Esophagus (tissue), 2 donors: ENCODE results near the gene INIP. TPM values are rescaled to one million over a fixed set of nuclear protein-coding genes. Genes with fewer than 3 reads are reported as not detected.
"Not testable (repeated sequence)": the region's sequence is repeated elsewhere in the genome, so short reads cannot be mapped to it uniquely, and the experiment has no call there.

Experiments used
- H3K27ac ChIP-seq, 2 donors: one replicate each; pipeline ENCODE4 v1.5.1; 2013; ENCODE audit warnings: low read depth in 2 of 2, mild to moderate bottlenecking in 2 of 2, inconsistent platforms in 1 of 2, low read length in 1 of 2, moderate library complexity in 1 of 2
- H3K27me3 ChIP-seq, 2 donors: one replicate each; pipeline ENCODE4 v1.6.1; 2013; ENCODE audit warnings: low read length in 2 of 2, control low read depth in 1 of 2, mild to moderate bottlenecking in 1 of 2; ENCODE audit not compliant: insufficient read depth in 2 of 2, control insufficient read depth in 1 of 2
- H3K36me3 ChIP-seq, 2 donors: one replicate each; pipeline ENCODE4 v1.6.1; 2013; ENCODE audit warnings: low read length in 1 of 2; ENCODE audit not compliant: control insufficient read depth in 2 of 2, insufficient read depth in 2 of 2
- H3K4me1 ChIP-seq, 2 donors: one replicate each; pipeline ENCODE4 v1.6.1; 2013; ENCODE audit warnings: low read length in 1 of 2; ENCODE audit not compliant: control insufficient read depth in 2 of 2, insufficient read depth in 2 of 2
- H3K4me3 ChIP-seq, 2 donors: one replicate each; pipeline ENCODE4 v1.5.1; 2013; ENCODE audit warnings: low read length in 2 of 2, mild to moderate bottlenecking in 2 of 2, low read depth in 1 of 2, moderate library complexity in 1 of 2
- H3K9me3 ChIP-seq, 2 donors: one replicate each; pipeline ENCODE4 v1.6.1; 2013; ENCODE audit warnings: mild to moderate bottlenecking in 2 of 2, low read depth in 1 of 2, low read length in 1 of 2, moderate library complexity in 1 of 2; ENCODE audit not compliant: control insufficient read depth in 2 of 2, insufficient read depth in 1 of 2
- WGBS, 2 donors: extraction: QIAGEN DNeasy Blood & Tissue Kit; methylation state at CpG; one replicate each; pipeline ENCODE4 v1.1.7; 2013; 5-methylcytosine and 5-hydroxymethylcytosine counted together
- polyA plus RNA-seq, 2 donors: library from polyadenylated mRNA; stranded (reverse); fragments of 200-250 nt; gene quantifications; one replicate each; pipeline ENCODE4 v1.2.3, GENCODE V29; 2013
- donor health status: healthy with polysubstance abuse.
- donor health status: Bipolar disorder and iron deficiency.

The INIP gene
- polyA plus RNA-seq, 2 donors = 4.4 to 7.0 TPM

- H3K36me3 ChIP-seq = no peaks in the 10 kb centered on the region
- H3K27me3 ChIP-seq = no peaks in the 10 kb centered on the region
- H3K4me1 ChIP-seq = no peaks in the 10 kb centered on the region
- no peak overlapping the region for H3K4me3 ChIP-seq
- 80 to 82% methylated on average over 4 of the region's 4 CpGs for WGBS, 2 donors
- no peaks in the 10 kb centered on the region for H3K9me3 ChIP-seq
- H3K27ac ChIP-seq = no peak overlapping the region
Observed at GRCh38 chr9:112744177-112744576, 26.3 kb upstream of the INIP start.

GRCh38 chr9:112743216-112743836, 25.4 kb upstream of the INIP start:
- no peak overlapping the region for H3K4me3 ChIP-seq
- no peaks in the 10 kb centered on the region for H3K27me3 ChIP-seq
- no peaks in the 10 kb centered on the region for H3K36me3 ChIP-seq
- H3K27ac ChIP-seq = no peak overlapping the region
- WGBS, 2 donors = 86 to 88% methylated on average over 3 of the region's 3 CpGs
- no peaks in the 10 kb centered on the region for H3K4me1 ChIP-seq
- no peaks in the 10 kb centered on the region for H3K9me3 ChIP-seq

DNA sequence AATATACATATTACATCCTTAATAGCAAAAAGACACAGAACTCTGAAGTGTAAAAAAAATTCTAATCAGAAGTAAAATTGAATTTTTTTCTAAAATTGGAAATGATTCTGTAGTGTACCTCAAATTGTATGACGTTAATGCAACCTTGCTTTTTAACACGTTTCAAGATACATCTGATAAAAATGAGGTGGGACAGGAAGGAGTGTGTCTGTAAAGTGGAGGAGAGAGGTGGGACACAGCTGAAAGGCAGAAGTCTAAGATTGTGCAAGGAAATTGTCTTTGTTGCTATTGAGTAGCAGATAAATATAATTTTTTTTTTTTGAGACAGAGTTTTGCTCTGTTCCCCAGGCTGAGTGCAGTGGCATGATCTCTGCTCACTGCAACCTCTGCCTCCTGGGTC, 17.0 kb upstream of the INIP start:
- Histone ChIP-seq H3K4me1 (no peaks in the 10 kb centered on the region), H3K27ac (no peak overlapping the region), H3K4me3 (no peak overlapping the region), H3K27me3 (no peaks in the 10 kb centered on the region), H3K9me3 (no peaks in the 10 kb centered on the region), H3K36me3 (no peaks in the 10 kb centered on the region)
- WGBS, 2 donors = 66 to 68% methylated on average over 2 of the region's 2 CpGs

GRCh38 chr9:112731971-112732370, 14.1 kb upstream of the INIP start:
- WGBS, 2 donors = 64 to 83% methylated on average over 7 of the region's 7 CpGs
- no peaks in the 10 kb centered on the region for H3K9me3 ChIP-seq
- no peaks in the 10 kb centered on the region for H3K36me3 ChIP-seq
- H3K4me3 ChIP-seq = no peak overlapping the region
- no peaks in the 10 kb centered on the region for H3K4me1 ChIP-seq
- no peaks in the 10 kb centered on the region for H3K27me3 ChIP-seq
- H3K27ac ChIP-seq = no peak overlapping the region

DNA sequence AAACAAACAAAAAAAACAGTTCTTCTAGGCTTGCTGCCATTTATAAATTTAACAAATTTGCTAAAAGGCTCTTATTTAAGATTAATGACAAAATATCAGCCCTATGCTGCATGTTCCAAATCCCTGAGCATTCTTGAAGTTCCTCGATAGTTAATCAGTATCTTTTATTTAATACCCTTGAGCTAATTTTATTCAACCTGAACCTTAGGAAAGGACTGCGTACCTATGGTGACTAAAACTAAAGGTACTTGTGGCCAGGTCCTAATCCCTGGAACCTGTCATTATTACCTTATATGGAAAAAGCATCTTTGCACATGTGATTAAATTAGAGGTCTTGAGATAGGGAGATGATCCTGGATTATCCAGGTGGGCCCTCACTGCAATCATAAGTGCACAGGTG, 10.5 kb upstream of the INIP start:
- H3K4me3 ChIP-seq = no peak overlapping the region
- H3K27me3 ChIP-seq = no peaks in the 10 kb centered on the region
- H3K9me3 ChIP-seq = no peaks in the 10 kb centered on the region
- no peaks in the 10 kb centered on the region for H3K36me3 ChIP-seq
- WGBS, 2 donors = 87 to 91% methylated on average over 2 of the region's 2 CpGs
- no peaks in the 10 kb centered on the region for H3K4me1 ChIP-seq
- H3K27ac ChIP-seq = no peak overlapping the region

GRCh38 chr9:112726428-112726827, 8.5 kb upstream of the INIP start:
- H3K4me3 ChIP-seq = no peak overlapping the region
- H3K27ac ChIP-seq = no peak overlapping the region

DNA sequence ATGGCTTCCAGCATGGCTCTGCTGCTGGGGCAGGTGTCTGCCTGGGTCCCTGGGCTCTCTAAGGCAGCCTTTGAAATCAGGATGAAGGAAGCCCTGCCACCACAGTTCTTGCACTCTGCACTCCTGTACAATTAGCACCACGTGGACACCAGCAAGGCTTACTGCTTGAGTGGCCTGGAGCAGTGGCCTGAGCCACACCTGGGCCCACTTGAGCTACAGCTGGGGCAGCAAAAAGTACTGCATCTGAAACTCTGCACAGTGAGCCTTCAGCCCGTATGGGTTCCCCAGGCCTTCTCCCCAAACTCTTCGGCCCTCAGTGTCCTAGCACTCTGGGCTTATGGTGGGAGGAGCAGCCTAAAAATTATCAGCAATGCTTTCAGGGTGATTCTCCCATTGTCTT, 8.0 kb upstream of the INIP start:
- Histone ChIP-seq H3K36me3 (no peaks in the 10 kb centered on the region), H3K4me1 (no peaks in the 10 kb centered on the region), H3K27ac (no peak overlapping the region), H3K4me3 (no peak overlapping the region), H3K9me3 (no peaks in the 10 kb centered on the region), H3K27me3 (no peaks in the 10 kb centered on the region)
- 83 to 85% methylated on average over 3 of the region's 3 CpGs for WGBS, 2 donors

More at GRCh38 chr9:112726428-112726827, 8.5 kb upstream of the INIP start:
- 84 to 93% methylated on average over 4 of the region's 4 CpGs for WGBS, 2 donors
- no peaks in the 10 kb centered on the region for H3K9me3 ChIP-seq
- H3K27me3 ChIP-seq = no peaks in the 10 kb centered on the region
- H3K36me3 ChIP-seq = no peaks in the 10 kb centered on the region
- no peaks in the 10 kb centered on the region for H3K4me1 ChIP-seq

- H3K4me3 ChIP-seq, H3K9me3 ChIP-seq, H3K27me3 ChIP-seq, H3K4me1 ChIP-seq, H3K36me3 ChIP-seq, H3K27ac ChIP-seq: not testable (repeated sequence)
- WGBS, 2 donors = 93 to 94% methylated on average over 3 of the region's 3 CpGs
Observed at GRCh38 chr9:112722749-112723148, 4.8 kb upstream of the INIP start.

GRCh38 chr9:112720113-112720780, 2.3 kb upstream of the INIP start:
- H3K4me1 ChIP-seq = no peaks in the 10 kb centered on the region
- no peaks in the 10 kb centered on the region for H3K36me3 ChIP-seq
- no peaks in the 10 kb centered on the region for H3K9me3 ChIP-seq
- WGBS, 2 donors = 84 to 86% methylated on average over 4 of the region's 4 CpGs
- no peaks in the 10 kb centered on the region for H3K27me3 ChIP-seq
- no peak overlapping the region for H3K4me3 ChIP-seq
- no peak overlapping the region for H3K27ac ChIP-seq

DNA sequence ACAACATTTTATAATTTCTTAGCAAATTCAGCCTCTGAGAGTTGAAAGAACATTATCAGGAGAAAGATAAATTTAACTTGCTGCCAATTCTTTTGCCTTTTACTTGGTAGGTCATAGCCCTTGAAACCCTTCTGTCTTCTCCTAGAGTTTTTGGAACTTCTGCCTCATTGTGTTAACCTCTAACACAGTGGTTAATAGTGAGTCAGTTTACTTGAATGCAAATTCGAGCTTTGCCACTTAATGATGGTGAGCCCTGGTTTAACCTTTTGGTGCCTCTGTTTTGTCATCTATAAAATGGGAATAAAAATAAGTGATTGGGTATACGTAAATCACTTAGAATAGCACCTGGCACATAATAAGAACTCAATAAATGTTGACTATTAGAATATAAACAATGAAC, 1.8 kb upstream of the INIP start:
- 66 to 71% methylated on average over 2 of the region's 2 CpGs for whole genome bisulfite sequencing, 2 donors
- H3K4me1 ChIP-seq = no peaks in the 10 kb centered on the region
- no peak overlapping the region for H3K4me3 ChIP-seq
- H3K36me3 ChIP-seq = no peaks in the 10 kb centered on the region
- no peak overlapping the region for H3K27ac ChIP-seq
- H3K27me3 ChIP-seq = no peaks in the 10 kb centered on the region
- H3K9me3 ChIP-seq = no peaks in the 10 kb centered on the region
